ENCODE results near the gene RNFT2.

DNA sequence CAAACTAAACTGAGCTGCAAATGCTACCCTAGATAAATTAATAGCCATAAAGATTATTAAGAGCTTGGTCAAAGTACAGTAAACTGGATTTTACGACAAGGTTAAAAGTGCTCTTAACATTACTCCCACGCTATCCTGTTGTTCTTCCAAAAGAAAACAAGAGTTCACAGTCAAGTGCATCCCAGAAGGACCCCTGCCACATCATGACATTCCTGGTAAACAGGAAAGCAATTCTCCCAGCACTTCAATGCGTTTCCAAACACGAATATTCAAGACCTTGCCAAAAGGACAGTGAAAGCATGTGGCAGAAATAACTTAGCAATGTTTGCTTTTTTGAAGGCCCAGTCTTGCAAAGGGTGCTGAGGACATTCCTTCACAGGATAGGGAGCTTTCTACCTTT, 11.4 kb upstream of the RNFT2 start:
- TF ChIP-seq POLR2A (IDR thresholded peaks at IDR 0.05) (no peak), POLR2AphosphoS5 (IDR thresholded peaks at IDR 0.05) (no peak)
- TF ChIP-seq, protein P1, sequence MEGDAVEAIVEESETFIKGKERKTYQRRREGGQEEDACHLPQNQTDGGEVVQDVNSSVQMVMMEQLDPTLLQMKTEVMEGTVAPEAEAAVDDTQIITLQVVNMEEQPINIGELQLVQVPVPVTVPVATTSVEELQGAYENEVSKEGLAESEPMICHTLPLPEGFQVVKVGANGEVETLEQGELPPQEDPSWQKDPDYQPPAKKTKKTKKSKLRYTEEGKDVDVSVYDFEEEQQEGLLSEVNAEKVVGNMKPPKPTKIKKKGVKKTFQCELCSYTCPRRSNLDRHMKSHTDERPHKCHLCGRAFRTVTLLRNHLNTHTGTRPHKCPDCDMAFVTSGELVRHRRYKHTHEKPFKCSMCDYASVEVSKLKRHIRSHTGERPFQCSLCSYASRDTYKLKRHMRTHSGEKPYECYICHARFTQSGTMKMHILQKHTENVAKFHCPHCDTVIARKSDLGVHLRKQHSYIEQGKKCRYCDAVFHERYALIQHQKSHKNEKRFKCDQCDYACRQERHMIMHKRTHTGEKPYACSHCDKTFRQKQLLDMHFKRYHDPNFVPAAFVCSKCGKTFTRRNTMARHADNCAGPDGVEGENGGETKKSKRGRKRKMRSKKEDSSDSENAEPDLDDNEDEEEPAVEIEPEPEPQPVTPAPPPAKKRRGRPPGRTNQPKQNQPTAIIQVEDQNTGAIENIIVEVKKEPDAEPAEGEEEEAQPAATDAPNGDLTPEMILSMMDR (IDR thresholded peaks at IDR 0.05), result no peak
